SK-N-MC (cell line): ENCODE results near the gene SPEM3.

Source experiments
- EZH2 ChIP-seq: fragments of 200-600 bp; sonication (generic); IDR thresholded peaks from one replicate; pipeline ENCODE4 v1.6.1; 2017; ENCODE audit warnings: antibody characterized with exemption
- POLR2AphosphoS5 ChIP-seq: IDR thresholded peaks from 2 replicates; pipeline ENCODE4 v1.6.1; 2012; ENCODE audit warnings: mild to moderate bottlenecking, low read depth, low read length, borderline replicate concordance

- TF ChIP-seq POLR2AphosphoS5 (no peak), EZH2 (no peak)
These were observed at the start of gene SPEM3 for GRCh38 chr17:7428557-7428956.
